Osteocyte (in vitro differentiated cells): ENCODE results near the gene ERO1B. TPM values are rescaled to one million over a fixed set of nuclear protein-coding genes. Genes with fewer than 3 reads are reported as not detected.
"Not testable (repeated sequence)": the region's sequence is repeated elsewhere in the genome, so short reads cannot be mapped to it uniquely, and the experiment has no call there.

Experiments
- DNase-seq: peaks from one replicate; pipeline ENCODE4 v3.0.0; 2021; ENCODE audit warnings: mixed read lengths; ENCODE audit not compliant: unreplicated experiment; ENCODE audit errors: extremely low spot score
- H3K27ac Mint-ChIP-seq: one replicate; pipeline ENCODE4 v1.8.0; 2021; ENCODE audit warnings: mild to moderate bottlenecking, mixed read lengths; ENCODE audit not compliant: unreplicated experiment
- H3K27me3 Mint-ChIP-seq: one replicate; pipeline ENCODE4 v1.8.0; 2021; ENCODE audit warnings: mixed read lengths; ENCODE audit not compliant: unreplicated experiment
- H3K36me3 Mint-ChIP-seq: one replicate; pipeline ENCODE4 v1.8.0; 2021; ENCODE audit warnings: mixed read lengths; ENCODE audit not compliant: unreplicated experiment
- H3K4me1 Mint-ChIP-seq: one replicate; pipeline ENCODE4 v1.8.0; 2021; ENCODE audit warnings: mixed read lengths; ENCODE audit not compliant: unreplicated experiment
- H3K4me3 Mint-ChIP-seq: one replicate; pipeline ENCODE4 v1.8.0; 2021; ENCODE audit warnings: mild to moderate bottlenecking, moderate library complexity, mixed read lengths; ENCODE audit not compliant: unreplicated experiment
- H3K9me3 Mint-ChIP-seq: one replicate; pipeline ENCODE4 v1.8.0; 2021; ENCODE audit warnings: mixed read lengths; ENCODE audit not compliant: unreplicated experiment
- total RNA-seq: library from RNA; stranded (reverse); gene quantifications from 2 replicates; pipeline ENCODE4 v1.2.1, GENCODE V29; 2021
- TF ChIP-seq, protein P1 (sequence below): fragments of 200-600 bp; sonication (generic); IDR thresholded peaks from 2 replicates; pipeline ENCODE4 v1.5.0; 2021; ENCODE audit warnings: antibody characterized with exemption, mild to moderate bottlenecking, moderate library complexity

Gene ERO1B
- total RNA-seq, 1 donor from 2014 or later, result 4.8 TPM

DNA sequence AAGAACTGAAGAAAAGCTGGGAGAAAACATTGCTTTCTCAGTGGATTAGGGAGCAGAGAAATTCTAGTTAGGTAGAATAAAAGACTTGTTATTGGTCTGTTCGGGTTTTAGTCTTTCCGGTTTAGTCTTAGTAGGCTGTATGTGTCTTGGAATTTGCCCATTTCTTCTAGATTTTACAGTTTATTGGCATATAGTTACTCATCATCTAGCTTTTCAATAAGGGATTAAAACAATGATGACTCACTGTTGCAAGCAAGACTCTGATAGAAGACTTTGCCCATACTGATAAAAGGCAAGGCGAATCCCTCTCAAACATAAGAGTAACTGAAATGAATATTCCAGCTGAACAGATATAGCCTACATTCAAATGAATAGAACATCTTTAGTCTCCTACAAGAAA is 77.1 kb downstream of the ERO1B start:
- DNase-seq, result no peak
- Mint-ChIP-seq H3K27ac (no peak overlapping the region), H3K9me3 (peaks cover 35% of the 10 kb centered on the region), H3K27me3 (no peaks in the 10 kb centered on the region), H3K4me3 (no peak overlapping the region), H3K36me3 (peaks cover 46% of the 10 kb centered on the region), H3K4me1 (no peaks in the 10 kb centered on the region)
- TF ChIP-seq, protein P1, sequence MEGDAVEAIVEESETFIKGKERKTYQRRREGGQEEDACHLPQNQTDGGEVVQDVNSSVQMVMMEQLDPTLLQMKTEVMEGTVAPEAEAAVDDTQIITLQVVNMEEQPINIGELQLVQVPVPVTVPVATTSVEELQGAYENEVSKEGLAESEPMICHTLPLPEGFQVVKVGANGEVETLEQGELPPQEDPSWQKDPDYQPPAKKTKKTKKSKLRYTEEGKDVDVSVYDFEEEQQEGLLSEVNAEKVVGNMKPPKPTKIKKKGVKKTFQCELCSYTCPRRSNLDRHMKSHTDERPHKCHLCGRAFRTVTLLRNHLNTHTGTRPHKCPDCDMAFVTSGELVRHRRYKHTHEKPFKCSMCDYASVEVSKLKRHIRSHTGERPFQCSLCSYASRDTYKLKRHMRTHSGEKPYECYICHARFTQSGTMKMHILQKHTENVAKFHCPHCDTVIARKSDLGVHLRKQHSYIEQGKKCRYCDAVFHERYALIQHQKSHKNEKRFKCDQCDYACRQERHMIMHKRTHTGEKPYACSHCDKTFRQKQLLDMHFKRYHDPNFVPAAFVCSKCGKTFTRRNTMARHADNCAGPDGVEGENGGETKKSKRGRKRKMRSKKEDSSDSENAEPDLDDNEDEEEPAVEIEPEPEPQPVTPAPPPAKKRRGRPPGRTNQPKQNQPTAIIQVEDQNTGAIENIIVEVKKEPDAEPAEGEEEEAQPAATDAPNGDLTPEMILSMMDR, result no peak

DNA sequence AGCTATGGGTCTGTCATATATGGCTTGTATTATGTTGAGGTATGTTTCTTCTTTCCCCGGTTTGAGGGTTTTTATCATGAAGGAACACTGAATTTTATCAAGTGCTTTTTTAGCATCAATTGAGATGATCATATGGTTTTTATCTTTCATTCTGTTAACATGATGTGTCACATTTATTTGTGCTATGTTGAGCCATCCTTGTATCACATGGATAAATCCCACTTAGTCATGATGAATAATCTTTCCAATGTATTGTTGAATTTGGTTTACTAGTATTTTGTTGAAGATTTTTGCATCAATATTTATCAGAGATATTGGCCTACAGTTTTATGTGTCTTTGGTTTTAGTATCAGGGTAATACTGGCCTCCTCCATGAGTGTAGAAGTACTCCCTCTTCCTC is 77.7 kb downstream of the ERO1B start:
- H3K4me3 Mint-ChIP-seq, result no peak overlapping the region
- H3K36me3 Mint-ChIP-seq, result peaks cover 48% of the 10 kb centered on the region
- DNase-seq, result no peak
- H3K9me3 Mint-ChIP-seq, result peaks cover 39% of the 10 kb centered on the region
- no peak overlapping the region for H3K27ac Mint-ChIP-seq
- H3K4me1 Mint-ChIP-seq, result no peaks in the 10 kb centered on the region
- H3K27me3 Mint-ChIP-seq, result no peaks in the 10 kb centered on the region
- TF ChIP-seq, protein P1, result no peak

DNA sequence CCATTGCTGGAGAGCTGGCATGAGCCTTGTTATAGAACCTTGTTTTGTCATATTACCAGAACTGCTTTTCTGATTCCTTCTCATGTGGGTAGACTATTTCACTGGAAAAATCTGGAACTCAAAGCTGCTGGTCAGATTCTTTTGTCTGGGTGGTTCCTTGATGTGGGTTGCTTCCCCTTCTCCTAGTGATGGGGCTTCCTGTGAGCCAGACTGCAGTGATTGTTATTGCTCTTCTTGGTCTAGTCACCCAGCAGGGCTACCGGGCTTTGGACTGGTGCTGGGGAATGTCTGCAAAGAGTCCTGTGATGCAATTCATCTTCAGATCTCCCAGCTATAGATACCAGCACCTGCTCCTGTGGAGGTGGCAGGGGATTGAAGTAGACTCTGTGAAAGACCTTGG is 80.0 kb downstream of the ERO1B start:
- TF ChIP-seq, protein P1, result no peak
- Mint-ChIP-seq H3K4me3 (no peak overlapping the region), H3K27me3 (no peaks in the 10 kb centered on the region), H3K27ac (no peak overlapping the region), H3K9me3 (peaks cover 46% of the 10 kb centered on the region), H3K36me3 (peaks cover 52% of the 10 kb centered on the region), H3K4me1 (no peaks in the 10 kb centered on the region)
- DNase-seq, result no peak

DNA sequence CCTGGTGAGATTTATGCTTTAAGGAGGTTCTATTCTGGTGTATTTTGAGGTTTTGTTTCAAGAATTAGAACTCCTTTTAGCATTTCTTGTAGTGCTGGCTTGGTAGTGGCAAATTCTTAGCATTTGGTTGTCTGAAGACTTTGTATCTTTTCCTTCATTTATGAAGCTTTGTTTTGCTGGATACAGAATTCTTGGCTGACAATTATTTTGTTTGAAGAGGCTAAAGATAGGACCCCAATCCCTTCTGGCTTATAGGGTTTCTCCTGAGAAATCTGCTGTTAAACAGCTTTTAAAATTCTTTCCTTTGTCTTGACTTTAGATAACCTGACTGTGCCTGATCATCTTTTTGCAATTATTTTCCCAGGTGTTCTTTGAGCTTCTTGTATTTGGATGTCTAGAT is 80.8 kb downstream of the ERO1B start:
- TF ChIP-seq, protein P1, result no peak
- no peaks in the 10 kb centered on the region for H3K4me1 Mint-ChIP-seq
- peaks cover 50% of the 10 kb centered on the region for H3K9me3 Mint-ChIP-seq
- H3K36me3 Mint-ChIP-seq, result peaks cover 53% of the 10 kb centered on the region
- no peak overlapping the region for H3K4me3 Mint-ChIP-seq
- no peaks in the 10 kb centered on the region for H3K27me3 Mint-ChIP-seq
- no peak overlapping the region for H3K27ac Mint-ChIP-seq
- DNase-seq, result no peak

DNA sequence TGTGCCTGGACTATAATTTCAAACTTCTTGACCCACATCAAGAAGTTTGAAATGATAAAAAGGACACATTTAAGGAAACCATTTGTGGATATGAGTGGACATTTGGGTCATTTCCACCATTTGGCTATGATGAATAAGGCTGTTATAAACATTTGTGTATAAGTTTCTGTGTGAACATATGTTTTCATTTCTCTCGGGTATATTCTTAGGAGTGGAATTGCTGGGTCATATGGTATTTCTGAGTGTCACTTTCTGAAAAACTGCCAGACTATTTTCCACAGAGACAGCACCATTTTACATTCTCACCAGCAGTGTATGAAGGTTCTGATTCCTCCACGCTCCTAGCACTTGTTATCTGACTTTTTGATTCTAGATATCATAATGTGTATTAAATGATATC is 88.6 kb downstream of the ERO1B start:
- DNase-seq, result no peak
- Mint-ChIP-seq H3K36me3 (peaks cover 44% of the 10 kb centered on the region), H3K4me3 (no peak overlapping the region), H3K4me1 (no peaks in the 10 kb centered on the region), H3K9me3 (peaks cover 16% of the 10 kb centered on the region), H3K27me3 (no peaks in the 10 kb centered on the region), H3K27ac (no peak overlapping the region)
- TF ChIP-seq, protein P1, result no peak

DNA sequence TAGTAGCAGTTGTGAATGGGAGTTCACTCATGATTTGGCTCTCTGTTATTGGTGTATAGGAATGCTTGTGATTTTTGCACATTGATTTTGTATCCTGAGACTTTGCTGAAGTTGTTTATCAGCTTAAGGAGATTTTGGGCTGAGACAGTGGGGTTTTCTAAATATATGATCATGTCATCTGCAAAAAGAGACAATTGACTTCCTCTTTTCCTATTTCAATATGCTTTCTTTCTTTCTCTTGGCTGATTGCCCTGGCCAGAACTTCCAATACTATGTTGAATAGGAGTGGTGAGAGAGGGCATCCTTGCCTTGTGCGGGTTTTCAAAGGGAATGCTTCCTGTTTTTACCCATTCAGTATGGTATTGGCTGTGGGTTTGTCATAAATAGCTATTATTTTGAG is 93.7 kb downstream of the ERO1B start:
- not testable (repeated sequence) for H3K4me3 Mint-ChIP-seq, H3K4me1 Mint-ChIP-seq, DNase-seq, H3K27ac Mint-ChIP-seq, H3K27me3 Mint-ChIP-seq, H3K9me3 Mint-ChIP-seq
- peaks cover 48% of the 10 kb centered on the region for H3K36me3 Mint-ChIP-seq

DNA sequence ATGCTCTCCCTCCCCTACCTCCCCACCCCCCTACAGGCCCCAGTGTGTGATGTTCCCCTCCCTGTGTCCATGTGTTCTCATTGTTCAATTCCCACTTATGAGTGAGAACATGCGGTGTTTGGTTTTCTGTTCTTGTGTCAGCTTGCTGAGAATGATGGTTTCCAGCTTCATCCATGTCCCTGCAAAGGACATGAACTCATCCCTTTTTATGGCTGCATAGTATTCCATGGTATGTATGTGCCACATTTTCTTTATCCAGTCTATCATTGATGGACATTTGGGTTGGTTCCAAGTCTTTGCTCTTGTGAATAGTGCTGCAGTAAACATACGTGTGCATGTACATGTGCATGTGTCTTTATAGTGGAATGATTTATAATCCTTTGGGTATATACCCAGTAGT is 95.3 kb downstream of the ERO1B start:
- peaks cover 46% of the 10 kb centered on the region for H3K36me3 Mint-ChIP-seq
- H3K27ac Mint-ChIP-seq, H3K4me3 Mint-ChIP-seq, H3K4me1 Mint-ChIP-seq, DNase-seq, H3K9me3 Mint-ChIP-seq, H3K27me3 Mint-ChIP-seq: not testable (repeated sequence)
